ENCODE data around the gene YARS2.
A peak's percentile ranks its signal among the peaks of the same experiment; 100 is the strongest.
"Not testable (repeated sequence)": the region's sequence is repeated elsewhere in the genome, so short reads cannot be mapped to it uniquely, and the experiment has no call there.

Gene YARS2

GRCh38 chr12:32743264-32743663 lies 12.4 kb downstream of the YARS2 start:
- no peak for DNase-seq

GRCh38 chr12:32742133-32742532 lies 13.6 kb downstream of the YARS2 start:
- no peak for DNase-seq

- no peak for DNase-seq
Observed at GRCh38 chr12:32739279-32739678, 16.4 kb downstream of the YARS2 start.

- DNase-seq, result no peak
Observed at GRCh38 chr12:32737715-32738114, 18.0 kb downstream of the YARS2 start.

- no peak for DNase-seq
Observed at GRCh38 chr12:32736445-32736844, 19.3 kb downstream of the YARS2 start.

GRCh38 chr12:32734952-32735351 lies 20.7 kb downstream of the YARS2 start:
- no peak for DNase-seq

- DNase-seq, result no peak
Observed at GRCh38 chr12:32727237-32727636, 28.5 kb downstream of the YARS2 start.

- DNase-seq, result no peak
Observed at GRCh38 chr12:32726286-32726685, 29.4 kb downstream of the YARS2 start.

- DNase-seq, result not testable (repeated sequence)
Observed at GRCh38 chr12:32725308-32725707, 30.4 kb downstream of the YARS2 start.

- DNase-seq, result no peak
Observed at GRCh38 chr12:32718926-32719325, 36.8 kb downstream of the YARS2 start.

- DNase-seq, result no peak
Observed at GRCh38 chr12:32714772-32715171, 40.9 kb downstream of the YARS2 start.

GRCh38 chr12:32708926-32709325 lies 46.8 kb downstream of the YARS2 start:
- no peak for DNase-seq

GRCh38 chr12:32706335-32707024 lies 49.2 kb downstream of the YARS2 start:
- DNase-seq, result no peak

- DNase-seq, result no peak
Observed at GRCh38 chr12:32705783-32706182, 49.9 kb downstream of the YARS2 start.

GRCh38 chr12:32702946-32703345 lies 52.8 kb downstream of the YARS2 start:
- DNase-seq, result no peak

- no peak for DNase-seq
Observed at GRCh38 chr12:32702473-32702872, 53.2 kb downstream of the YARS2 start.

GRCh38 chr12:32699437-32699836 lies 56.3 kb downstream of the YARS2 start:
- not testable (repeated sequence) for DNase-seq

- DNase-seq, result peak in 1 of 2 experiments; percentile 19
Observed at GRCh38 chr12:32698285-32698684, 57.4 kb downstream of the YARS2 start.

- DNase-seq, result no peak
Observed at GRCh38 chr12:32697445-32697844, 58.3 kb downstream of the YARS2 start.

All from NCI-H1930 (cell line).